GM18499 (cell line): ENCODE results near the gene CYLD.

Source experiments
- ATAC-seq: cut with Tn5 transposase; IDR thresholded peaks from one replicate; pipeline ENCODE4 v1.9.1; 2021; ENCODE audit warnings: moderate number of reproducible peaks; ENCODE audit not compliant: insufficient read depth, unreplicated experiment

The CYLD gene

DNA sequence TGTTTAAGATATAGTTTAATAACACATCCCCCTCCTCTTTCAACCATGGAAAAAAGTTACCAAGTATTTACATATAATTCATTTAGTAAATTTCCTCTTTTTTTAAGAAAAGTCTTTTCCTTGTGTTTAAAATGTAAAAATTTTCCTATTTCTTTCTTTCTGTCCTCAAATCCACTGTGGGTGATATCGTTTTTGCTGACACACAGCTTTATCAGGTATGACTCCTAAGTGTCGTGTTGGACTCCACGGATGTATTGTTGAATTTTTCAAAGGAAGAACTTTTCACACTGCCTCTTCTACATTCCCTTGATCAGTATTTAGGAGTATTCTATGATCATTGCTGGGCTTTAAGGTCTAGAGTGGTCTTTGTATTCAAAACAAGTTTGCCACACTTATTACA, 33.1 kb downstream of the CYLD start:
- no peak for ATAC-seq

DNA sequence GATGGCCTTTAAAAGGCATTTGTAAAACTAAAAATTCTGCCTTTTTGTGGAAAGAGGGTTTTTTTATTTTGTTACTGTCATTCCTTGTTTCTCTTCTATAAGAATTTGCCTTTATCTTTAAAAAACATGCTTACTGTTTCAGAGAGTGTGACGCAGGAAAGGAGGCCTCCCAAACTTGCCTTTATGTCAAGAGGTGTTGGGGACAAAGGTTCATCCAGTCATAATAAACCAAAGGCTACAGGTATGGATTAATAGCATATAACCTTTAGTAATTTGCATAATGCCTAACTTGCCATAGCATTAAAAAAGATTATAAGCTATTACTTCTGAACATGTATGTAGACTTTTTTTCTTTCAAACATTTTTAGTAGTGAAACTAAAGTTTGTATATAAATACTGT, 34.2 kb downstream of the CYLD start:
- no peak for ATAC-seq

DNA sequence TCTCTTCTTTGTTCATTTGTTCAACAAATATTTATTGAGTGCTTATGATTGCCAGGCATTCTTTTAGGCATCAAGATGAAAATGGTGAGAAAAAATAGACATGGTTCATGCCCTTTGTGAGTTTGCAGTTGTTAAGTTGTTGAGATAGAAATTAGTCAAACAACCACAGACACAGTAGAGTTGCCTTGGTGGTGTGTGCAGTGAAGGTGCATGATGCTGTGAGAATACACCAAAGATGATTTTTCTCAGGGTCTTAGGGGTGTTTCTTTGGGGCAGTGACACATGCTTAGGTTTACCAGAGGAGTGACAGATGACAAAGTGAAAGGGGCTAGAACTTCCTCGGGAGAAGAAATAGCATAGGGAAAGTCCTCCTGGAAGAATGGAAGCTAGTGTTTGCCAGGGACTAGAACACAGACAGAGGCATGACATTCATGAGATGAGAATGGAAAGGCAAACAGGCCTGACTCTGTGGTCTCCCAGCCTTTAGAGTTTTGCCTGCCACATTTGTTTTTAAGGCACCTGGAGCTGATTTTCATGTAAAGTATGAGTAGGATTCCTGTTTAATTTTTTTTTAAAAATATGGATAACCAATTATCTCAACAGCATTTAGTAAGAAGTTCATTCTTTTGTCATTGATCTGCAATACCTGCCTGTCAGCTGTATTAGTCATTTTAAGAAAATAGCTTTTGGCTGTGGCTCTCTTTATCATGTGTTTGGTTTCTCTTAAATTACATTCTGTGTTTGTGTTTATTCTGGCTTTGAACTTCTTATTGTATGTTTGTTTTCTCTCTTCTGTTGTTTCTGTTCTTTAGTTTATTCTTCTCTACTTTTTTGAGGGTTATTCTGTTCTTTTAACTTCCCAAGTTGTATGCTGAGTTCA, 36.6 kb downstream of the CYLD start:
- no peak for ATAC-seq

DNA sequence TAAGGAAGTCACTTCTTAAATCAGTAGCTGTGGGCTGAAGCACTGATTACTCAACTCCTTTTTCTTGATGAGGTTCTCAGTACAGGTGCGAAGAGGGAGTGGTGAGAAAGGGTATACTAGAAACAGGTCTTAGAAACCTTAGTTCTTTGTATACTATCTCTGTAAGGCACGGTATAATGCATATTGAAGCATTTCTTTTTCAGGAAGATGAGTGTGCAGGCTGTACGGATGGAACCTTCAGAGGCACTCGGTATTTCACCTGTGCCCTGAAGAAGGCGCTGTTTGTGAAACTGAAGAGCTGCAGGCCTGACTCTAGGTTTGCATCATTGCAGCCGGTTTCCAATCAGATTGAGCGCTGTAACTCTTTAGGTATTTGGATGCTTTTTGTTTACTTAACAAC, 39.2 kb downstream of the CYLD start:
- ATAC-seq: no peak

DNA sequence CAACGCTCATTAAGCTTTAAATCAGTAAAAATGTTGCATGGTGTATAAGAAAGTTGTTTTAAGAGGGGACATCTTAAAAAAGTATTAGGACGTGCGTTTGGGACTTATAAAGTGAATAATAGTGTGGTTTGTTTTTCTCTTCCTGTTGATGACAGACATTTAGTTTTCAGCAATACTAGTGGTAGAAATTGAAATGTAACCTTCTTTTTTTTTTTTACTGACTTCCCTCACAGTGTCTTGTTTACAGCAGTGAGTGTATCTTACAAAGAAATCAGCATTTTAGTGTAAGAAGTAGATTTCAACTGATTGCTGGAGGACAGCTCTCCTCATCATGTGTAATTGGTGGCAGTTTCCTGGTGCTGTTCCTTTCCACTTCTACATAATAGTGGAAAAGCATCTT, 39.6 kb downstream of the CYLD start:
- no peak for ATAC-seq

DNA sequence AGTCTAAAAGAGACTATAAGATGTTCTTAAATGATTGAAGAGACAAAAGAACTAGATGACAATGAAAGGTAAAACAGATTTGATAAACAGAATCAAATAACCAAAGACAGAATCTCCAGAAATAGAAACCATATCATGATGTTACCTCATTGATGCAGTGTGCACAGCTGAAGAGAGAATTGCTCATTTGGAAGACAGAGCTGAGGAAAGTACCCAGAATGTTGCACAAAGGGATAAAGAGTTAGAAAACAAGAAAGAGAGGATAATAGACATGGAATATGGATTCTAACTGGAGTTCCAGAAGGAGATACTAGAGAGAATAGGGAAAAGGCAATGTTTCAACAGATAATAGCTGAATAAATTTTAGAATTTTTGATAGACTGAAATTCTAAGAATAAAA, 47.9 kb downstream of the CYLD start:
- no peak for ATAC-seq

DNA sequence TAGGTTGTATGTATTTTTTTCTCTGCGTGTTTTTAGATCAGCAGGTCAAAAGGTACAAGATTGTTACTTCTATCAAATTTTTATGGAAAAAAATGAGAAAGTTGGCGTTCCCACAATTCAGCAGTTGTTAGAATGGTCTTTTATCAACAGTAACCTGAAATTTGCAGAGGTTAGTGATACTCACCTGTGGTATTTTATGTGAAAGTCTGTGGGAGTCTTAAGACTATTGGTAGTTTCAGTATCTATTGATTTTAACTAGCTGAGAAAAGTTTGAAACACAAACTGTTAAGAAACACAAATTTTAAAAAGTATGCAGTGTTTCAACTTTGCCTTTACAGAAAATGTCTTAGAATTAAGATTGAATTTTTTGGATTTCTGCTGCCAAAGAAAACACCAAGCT, 49.6 kb downstream of the CYLD start:
- ATAC-seq: no peak

DNA sequence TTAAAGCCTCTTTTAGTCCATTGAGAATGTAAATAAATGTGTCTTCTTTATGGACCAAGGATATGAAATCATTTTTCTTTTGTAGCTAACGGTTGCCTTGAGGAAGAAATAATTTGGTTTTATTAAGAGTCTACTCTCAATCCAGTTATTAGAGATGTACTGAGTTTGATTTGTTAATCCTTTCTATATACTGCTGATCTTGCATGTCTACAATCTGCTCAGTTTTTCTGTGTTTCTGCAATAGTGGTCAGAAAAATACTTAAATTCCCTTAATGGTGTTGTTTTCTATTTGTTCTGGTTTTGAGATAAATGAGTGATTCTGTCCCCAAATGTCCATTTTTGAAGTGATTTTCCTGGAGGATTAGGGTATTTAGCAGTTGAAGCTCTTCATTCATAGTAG, 54.9 kb downstream of the CYLD start:
- no peak for ATAC-seq

DNA sequence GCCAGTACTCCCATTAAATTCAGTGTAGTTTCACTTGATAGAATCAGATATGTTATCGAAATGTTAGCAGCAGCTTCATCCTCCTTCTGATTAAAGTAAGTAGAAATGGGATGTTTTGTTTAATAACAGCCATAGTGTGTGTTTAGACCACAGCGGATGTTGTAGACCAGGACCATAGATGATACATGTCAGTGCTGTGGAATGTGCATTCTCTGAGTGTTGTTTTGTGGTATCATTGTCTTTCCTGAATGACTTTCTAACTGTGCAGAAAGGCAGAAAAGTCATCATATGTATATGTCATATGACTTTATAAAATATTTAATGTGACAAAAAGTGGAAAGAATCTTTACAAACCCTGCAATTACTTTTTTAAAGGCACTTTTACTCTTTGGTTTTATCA, 55.6 kb downstream of the CYLD start:
- ATAC-seq: no peak

DNA sequence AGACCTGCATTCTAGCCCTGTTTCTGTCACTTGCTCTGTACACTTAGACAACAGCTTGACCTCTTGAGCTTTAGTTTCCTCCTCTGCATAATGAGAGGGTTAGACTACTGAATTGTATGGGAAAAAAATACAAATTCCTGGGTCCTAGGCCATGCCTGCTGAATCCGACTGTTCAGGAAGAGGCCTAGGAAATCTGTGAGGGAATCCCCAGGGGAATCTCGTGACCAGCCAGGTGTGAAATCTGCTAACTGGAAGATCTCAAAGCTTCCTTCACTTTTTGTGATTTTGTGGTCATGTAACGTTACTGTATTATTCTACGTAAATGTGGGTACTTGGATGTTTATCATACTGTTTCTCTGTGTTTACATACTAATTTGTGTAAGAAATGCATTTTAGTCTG, 58.2 kb downstream of the CYLD start:
- ATAC-seq: no peak

DNA sequence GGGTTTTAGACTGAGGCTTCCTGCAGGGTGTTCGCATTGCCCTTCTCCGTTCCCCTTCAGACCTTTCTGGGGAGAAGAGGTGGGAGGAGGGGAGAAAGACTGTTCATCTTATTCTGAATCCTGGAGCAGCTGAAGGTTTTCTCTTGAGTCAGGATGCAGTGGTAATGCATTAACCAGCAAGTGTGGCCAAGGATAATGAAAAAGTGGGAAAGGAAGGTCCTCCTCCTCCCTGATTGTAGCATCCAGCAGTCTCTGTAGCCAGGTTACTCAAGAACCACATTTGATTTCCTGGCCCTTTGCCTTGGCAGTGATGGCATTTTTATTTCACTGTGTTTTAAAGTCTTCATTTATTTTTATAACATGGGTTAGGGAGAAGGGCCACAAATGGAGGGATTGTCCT, 59.1 kb downstream of the CYLD start:
- no peak for ATAC-seq

DNA sequence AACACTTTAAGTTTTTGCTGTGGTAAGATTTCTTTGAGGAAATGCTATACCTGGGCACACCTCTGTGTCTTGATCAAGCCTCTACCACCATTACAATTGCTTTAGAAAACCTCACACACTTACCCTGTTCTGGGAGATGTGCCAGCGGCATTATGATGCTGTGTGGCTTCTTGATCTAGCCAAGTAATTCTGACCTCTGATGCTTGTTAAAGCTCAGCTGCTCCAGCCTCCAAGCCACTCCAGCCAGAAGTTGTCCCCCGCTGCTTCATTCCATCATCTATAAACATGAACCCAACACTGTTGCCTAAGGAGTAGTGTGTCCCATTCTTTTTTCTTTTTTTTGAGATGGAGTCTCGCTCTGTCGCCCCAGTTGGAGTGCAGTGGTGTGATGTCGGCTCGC, 60.1 kb downstream of the CYLD start:
- no peak for ATAC-seq

DNA sequence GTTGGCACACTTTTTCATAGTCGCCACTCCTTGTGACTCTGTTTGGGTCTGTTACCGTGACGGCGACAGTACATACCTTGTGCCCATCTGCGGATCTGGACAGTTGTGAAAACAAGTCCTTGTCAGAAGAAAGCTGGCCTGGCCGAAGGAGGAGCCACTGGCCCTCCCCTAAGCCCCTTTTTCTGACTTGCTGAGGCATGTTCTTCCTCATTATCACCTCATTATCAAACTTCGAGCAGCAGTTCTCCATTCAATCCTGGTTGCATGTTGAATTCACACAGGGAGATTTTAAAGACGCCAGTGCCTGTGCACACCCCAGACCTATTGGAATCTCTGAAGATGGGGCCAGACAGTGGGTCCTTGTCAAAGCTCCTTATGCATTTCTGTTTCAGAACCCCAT, 61.1 kb downstream of the CYLD start:
- no peak for ATAC-seq

DNA sequence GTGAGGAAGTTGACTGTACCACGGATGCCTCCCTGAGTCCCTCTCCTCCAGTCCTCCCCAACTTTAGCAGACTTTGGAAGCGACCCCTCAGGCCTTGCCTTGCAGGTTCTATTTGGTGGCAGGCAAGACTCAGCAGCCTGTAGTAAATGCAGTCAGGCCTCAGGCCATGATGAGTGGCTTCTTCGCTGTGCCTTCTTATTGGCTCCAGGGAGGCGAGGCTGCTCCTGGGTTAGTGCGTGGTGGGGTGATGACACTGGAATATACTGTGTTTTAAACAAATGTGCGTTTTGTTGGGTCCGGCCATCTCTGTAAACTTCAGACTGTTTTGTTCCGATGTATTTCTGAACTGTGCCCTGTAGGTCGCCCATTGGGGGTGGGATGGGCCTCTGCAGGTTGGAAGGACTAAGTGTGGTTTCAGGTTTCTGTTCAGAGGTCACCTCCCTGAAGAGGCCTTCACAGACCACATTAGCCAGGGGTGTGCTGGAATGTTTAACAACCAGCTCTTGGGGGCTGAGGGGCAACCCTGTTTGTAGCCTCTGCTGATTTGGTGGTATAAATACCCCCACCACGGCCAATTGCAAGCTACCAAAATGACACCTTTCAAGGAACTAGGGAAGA, 62.5 kb downstream of the CYLD start:
- no peak for ATAC-seq

DNA sequence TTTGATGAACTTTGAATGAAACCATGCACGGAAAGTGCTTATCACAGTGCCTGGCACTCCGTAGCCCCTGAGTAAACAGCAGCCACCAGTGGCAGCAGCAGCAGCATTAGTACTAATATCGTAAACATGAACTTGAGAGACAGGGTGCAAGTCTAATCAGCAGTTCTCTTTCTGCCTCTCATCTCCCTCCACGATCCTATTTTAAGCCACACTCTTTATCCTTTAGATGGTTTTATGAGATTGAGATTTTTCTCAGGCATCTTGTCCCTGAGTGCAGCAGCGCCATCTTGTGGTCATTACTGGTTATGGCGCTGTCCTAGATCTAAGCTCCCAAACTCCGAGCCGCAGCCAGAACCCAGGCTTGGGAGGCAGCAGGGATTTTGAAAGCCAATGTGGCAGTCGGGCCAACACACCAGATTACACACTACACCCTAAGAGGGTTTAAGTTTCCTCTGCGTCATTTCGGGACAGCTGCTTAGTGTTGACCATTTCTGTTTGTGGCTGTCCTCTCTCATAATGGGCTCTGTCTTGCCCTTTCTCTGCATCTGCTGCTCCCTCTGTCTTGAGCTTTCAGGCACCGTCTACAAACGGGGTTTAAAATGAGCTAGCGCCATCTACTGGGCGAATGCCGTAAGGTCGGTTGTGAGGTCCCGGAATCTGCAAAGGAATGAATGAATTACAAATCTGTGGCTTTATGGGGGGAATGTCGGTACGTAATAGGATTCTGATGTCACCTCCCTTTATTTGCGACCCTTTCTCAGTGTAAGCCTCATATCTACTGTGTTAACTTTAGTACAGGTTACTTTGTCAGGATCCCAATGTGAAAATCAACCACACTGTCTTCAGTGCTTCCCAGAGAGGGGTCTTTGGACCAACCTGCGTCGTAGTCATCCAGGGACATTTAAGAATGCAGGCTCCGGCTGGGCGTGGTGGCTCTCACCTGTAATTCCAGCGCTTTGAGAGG, 64.5 kb downstream of the CYLD start:
- peak; percentile 57 for ATAC-seq

DNA sequence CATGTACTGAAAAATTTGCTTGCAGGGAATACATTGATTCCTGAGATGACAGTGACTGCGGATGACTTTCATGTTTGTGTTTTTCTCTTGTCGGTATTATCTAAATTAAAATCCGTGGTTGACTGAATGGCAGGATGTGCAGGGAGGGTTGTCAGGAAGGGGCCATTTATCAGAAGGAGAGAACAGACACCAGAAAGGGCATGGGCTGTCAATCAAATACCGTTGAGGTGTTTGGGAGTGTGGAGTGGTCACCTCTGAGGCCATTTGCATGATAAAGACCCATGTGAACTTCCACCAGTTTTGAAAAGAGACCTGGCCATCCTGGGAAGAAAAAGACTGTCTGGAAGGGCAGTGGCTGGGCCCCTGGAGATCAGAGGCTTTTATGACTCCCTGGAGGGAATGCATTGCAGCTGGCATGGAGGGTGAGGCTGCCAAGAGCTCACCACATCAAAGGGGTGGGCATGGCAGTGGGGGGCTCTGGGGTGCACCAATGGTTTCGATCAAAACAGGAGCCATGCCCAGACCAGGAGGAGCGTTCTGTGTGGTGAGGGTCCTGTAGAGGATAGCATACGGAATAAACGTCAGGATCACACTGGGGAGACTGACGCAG, 67.1 kb downstream of the CYLD start:
- ATAC-seq: no peak

DNA sequence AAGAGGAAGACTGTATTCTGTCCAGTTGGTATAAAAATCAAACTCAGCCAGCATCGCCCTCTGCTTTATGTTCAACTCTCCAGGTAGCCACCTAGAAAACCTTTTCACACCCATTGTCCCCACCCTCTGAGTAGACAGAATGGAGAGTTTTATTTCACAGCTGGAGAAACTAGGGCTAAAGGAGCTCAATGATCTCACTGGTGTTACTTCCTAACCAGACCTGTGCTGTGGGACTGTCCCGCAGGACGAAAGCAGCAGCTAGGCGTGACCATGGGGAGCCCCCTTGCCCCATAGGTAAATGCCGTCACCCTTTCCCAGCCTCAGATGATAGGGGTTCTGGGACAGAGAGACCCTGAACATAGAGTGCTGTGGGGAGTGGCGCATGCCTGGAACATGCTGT, 67.7 kb downstream of the CYLD start:
- peak; percentile 35 for ATAC-seq

DNA sequence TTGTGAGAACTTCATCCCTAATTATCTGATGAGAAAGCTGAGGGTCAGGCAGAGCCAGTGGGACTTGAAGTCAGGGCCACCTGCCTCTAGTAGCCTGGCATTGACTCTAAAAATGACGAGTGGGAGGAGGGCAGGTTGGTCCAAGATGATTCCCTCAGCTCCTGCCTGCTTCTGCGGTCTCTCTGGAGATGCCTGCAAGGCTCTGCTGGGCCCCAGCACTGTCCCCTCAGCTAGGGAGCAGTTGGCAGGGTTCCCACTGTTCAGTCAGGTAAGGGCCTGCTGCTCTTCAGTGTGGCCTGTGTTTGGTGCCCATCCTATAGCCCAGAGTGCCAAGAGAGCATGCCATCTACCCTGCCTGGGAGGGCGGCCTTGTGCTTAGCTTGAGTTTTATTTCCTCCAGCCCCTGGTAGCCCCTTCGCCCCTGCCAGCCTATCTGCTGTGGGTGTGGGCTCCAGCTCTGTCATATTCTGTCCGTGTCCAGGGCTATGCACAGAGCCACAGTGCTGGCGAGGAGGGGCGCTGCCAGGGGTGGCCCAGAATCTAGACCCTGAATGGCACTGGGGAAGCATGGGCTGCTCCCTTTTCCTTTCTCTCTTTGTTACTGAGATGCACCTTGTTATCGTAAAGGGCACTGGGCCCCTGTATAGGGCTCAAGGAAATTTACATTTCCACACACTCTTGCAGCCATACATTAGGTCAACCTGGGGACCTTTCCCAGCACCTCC, 68.5 kb downstream of the CYLD start:
- ATAC-seq: no peak

DNA sequence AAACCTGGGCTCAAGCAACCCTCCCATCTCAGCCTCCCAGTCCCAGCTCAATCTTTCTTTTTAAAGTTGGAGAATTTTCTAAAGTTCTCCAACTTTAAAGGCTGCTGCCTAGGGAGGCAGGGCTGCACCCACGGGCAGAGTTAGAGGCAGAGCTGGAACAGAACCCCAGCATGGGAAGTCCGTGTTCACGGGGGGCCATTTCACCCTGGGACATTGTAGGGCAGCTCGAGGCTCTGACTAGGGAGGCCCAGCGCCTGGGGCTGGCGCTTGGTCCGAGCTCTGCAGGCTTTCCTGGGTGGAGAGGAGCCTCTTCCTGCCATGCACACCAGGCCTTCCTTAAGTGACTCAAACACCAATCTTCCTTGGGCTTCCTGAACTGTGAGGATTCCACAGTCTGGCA, 70.2 kb downstream of the CYLD start:
- no peak for ATAC-seq

DNA sequence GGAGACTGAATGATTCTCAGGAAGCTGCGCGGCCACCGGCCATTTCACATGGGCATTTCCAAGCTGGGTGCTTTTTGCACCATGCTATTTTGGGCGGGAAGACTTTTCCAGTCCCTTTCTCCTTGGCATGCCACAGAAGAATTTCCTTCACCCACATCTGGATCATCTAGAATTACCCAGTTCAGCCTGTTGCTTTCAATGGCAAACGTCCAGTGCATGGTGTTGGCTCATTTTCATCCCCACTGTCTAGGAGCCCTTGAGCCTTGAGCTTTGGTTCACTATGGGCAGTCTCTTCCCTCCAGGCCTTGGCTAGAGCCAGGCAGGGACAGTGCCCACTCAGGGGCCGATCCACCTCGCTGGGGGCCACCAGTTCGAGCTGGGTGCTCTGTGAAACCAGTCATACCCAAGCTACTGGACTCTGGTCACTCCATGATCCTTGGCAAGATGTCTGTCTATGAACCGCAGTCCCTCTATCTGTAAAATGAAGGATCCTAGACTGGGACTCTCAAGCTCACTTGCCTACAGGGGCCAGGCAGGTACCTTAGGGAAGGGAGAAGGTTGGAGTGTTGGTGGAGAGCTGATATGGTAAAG, 71.1 kb downstream of the CYLD start:
- no peak for ATAC-seq
